Adrenal gland (tissue), 12 donors: ENCODE data around the gene UBAP1. TPM values are rescaled to one million over a fixed set of nuclear protein-coding genes. Genes with fewer than 3 reads are reported as not detected.
"Not testable (repeated sequence)": the region's sequence is repeated elsewhere in the genome, so short reads cannot be mapped to it uniquely, and the experiment has no call there.

Experiments used
- DNase-seq, 7 donors: peaks; one replicate each; pipeline ENCODE4 v3.0.0-alpha.2; 2019 to 2020
- H3K27ac ChIP-seq, 5 donors: fragments of 200-600 bp; sonication (generic) in 4 of 5; 1 replicate in 3 of 5; 2 replicates in 2 of 5; pipeline versions ENCODE4 v1.5.1 to v1.8.0; 2016 to 2020; ENCODE audit warnings: mild to moderate bottlenecking in 1 of 5
- H3K27me3 ChIP-seq: fragments of 200-600 bp; 2 replicates; pipeline ENCODE4 v1.8.0; 2021
- H3K36me3 ChIP-seq, 2 donors: fragments of 200-600 bp; replicated peaks in 1 of 2; 1 replicate in 1 of 2; 2 replicates in 1 of 2; pipeline versions ENCODE4 v1.5.1 to v1.8.0; 2018 to 2022
- H3K4me1 ChIP-seq, 2 donors: fragments of 200-600 bp; replicated peaks in 1 of 2; 1 replicate in 1 of 2; 2 replicates in 1 of 2; pipeline versions ENCODE4 v1.5.1 to v1.8.0; 2018 to 2021
- H3K4me3 ChIP-seq, 4 donors: fragments of 200-600 bp; sonication (generic) in 3 of 4; one replicate each; pipeline ENCODE4 v1.5.1; 2016 to 2018
- H3K9me3 ChIP-seq, 3 donors: fragments of 200-600 bp; sonication (generic) in 1 of 3; replicated peaks in 1 of 3; 1 replicate in 2 of 3; 2 replicates in 1 of 3; pipeline versions ENCODE4 v1.5.1 to v1.8.0; 2016 to 2021
- POLR2A ChIP-seq, 2 donors: fragments of 450-650 bp; IDR thresholded peaks; one replicate each; pipeline ENCODE4 v1.6.1; 2017; ENCODE audit warnings: antibody characterized with exemption in 2 of 2, mild to moderate bottlenecking in 2 of 2, moderate library complexity in 1 of 2
- WGBS, 4 donors: extraction: QIAGEN DNeasy Blood & Tissue Kit in 2 of 4; methylation state at CpG; one replicate each; pipeline versions ENCODE4 v1.1.5 to v1.1.7; 2013 to 2017; 5-methylcytosine and 5-hydroxymethylcytosine counted together
- intact Hi-C, 2 donors: fragments of 100-400 bp; cut with DNase I; formaldehyde crosslinking; loops; one replicate each; pipeline versions ENCODE4 v1.14.1 to v1.15.0; 2022 to 2023
- polyA plus RNA-seq, 3 donors: library from polyadenylated mRNA; stranded (reverse); fragments of 200-250 nt in 2 of 3; fragments of 350-450 nt in 1 of 3; fragmentation: Illumina TruSeq in 1 of 3; extraction: RNeasy Lipid Tissue Mini Kit (QIAGEN cat#74804) in 1 of 3; gene quantifications; one replicate each; pipeline ENCODE4 v1.2.3, GENCODE V29; 2013 to 2014
- total RNA-seq, 9 donors: library from RNA; depleted of rRNA in 4 of 9; stranded (reverse); fragments of >200 nt in 4 of 9; fragments of 120-200 nt in 1 of 9; fragmentation: NEBNext Ultra II Directional in 1 of 9; extraction: Animal tissue kit (Norgen Biotek cat#: 25700) in 1 of 9; gene quantifications; one replicate each; pipeline versions ENCODE4 v1.1.0 to v1.2.4, GENCODE V29; 2013 to 2023
- TF ChIP-seq, protein P1 (sequence below), 6 experiments: fragments of 450-650 bp in 4 of 6; fragments of 200-600 bp in 2 of 6; sonication (generic) in 1 of 6; IDR thresholded peaks; 1 replicate in 5 of 6; 2 replicates in 1 of 6; pipeline versions ENCODE4 v1.5.1 to v1.8.0; 2016 to 2021; ENCODE audit warnings: antibody characterized with exemption in 6 of 6, mild to moderate bottlenecking in 2 of 6, moderate library complexity in 1 of 6
- donor health status: healthy with polysubstance abuse.
- donor health status: Bipolar disorder and iron deficiency.
- donor health status: DM: yes; HTN: yes; CAD: no.
- donor health status: DM: no; HTN: no; CAD: no.
- donor health status: DM: no; HTN: no; CAD: no.
- donor health status: DM: yes; HTN: yes; CAD: no.

Gene UBAP1
- total and polyA plus RNA-seq, 12 donors, result 34.8 to 146 (median 77.4) TPM

DNA sequence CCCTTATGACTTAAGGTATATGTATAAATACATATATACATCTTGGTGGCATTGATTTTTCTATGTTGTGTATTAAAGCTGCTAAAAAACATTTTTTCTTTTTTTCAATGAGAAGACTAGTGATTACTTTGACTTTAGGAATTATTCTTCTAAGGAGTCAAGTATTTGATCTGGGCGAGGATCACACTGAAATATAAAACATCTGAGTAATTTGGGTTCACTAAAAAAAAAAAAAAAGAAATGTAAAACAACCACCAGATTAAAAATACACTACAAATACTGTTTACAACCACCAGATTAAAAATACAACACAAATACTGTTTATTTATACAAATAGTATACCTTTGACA is 9.0 kb downstream of the UBAP1 start:
- H3K27ac ChIP-seq, result peak overlapping the region in 2 of 5 donors; percentile 25 to 67
- H3K4me3 ChIP-seq, result no peak overlapping the region
- DNase-seq, result no peak
- peaks cover 41 to 64% of the 10 kb centered on the region in 2 donors for H3K4me1 ChIP-seq
- whole genome bisulfite sequencing, 4 donors, result 50 to 64% (median 57%) methylated on average over 1 of the region's 1 CpG
- no peaks in the 10 kb centered on the region for H3K27me3 ChIP-seq
- H3K36me3 ChIP-seq, result no peaks in the 10 kb centered on the region
- H3K9me3 ChIP-seq, result no peaks in the 10 kb centered on the region
- TF ChIP-seq, protein P1, sequence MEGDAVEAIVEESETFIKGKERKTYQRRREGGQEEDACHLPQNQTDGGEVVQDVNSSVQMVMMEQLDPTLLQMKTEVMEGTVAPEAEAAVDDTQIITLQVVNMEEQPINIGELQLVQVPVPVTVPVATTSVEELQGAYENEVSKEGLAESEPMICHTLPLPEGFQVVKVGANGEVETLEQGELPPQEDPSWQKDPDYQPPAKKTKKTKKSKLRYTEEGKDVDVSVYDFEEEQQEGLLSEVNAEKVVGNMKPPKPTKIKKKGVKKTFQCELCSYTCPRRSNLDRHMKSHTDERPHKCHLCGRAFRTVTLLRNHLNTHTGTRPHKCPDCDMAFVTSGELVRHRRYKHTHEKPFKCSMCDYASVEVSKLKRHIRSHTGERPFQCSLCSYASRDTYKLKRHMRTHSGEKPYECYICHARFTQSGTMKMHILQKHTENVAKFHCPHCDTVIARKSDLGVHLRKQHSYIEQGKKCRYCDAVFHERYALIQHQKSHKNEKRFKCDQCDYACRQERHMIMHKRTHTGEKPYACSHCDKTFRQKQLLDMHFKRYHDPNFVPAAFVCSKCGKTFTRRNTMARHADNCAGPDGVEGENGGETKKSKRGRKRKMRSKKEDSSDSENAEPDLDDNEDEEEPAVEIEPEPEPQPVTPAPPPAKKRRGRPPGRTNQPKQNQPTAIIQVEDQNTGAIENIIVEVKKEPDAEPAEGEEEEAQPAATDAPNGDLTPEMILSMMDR (IDR thresholded peaks at IDR 0.05), result no peak
- TF ChIP-seq POLR2A (IDR thresholded peaks at IDR 0.05), result no peak
- intact Hi-C loops, result no loop called here

DNA sequence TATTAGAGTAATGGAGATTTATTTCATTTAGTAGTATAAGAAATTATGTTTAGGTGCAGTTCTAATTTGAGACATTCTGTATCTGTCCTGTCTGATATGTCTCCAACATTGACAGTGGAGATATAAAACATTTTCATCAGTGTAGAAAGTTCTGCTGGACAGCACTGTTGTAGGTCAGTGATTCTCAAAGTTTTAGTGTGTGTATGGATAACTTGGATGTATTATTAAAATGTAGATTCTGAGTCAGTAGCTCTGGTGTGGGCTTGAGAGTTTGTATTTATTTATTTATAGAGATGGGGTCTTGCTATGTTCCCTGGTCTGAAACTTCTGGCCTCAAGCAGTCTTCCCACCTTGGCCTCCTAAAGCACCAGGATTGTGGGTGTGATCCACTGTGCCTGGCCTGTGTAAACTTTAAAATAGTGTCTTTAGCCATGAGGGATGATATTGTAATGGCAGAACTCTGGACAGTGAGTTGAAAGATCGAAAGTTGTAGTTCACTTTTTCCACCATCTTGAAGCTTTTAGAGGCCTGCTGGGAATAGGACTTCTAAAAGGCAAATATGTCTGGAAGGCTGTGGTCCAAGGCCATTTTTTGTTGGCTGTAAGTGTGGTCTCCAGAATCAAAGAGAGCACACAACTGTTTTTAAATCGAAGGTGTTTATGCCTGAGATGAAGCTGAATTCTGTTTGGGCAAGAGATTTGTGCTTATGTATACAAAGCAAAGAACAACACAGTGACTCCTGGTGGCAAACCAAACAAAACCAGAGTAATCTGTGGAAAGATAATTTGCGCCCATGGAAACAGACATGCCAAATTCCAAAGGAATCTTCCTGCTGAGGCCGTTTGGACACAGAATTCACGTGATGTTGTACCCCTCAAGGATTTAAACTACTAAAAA is 12.4 kb downstream of the UBAP1 start:
- H3K4me3 ChIP-seq, result no peak overlapping the region
- peaks cover 30 to 51% of the 10 kb centered on the region in 2 donors for H3K4me1 ChIP-seq
- H3K9me3 ChIP-seq, result no peaks in the 10 kb centered on the region
- 35 to 42% (median 38%) methylated on average over 5 of the region's 5 CpGs for WGBS, 4 donors
- no peak for DNase-seq
- intact Hi-C loops, result no loop called here
- TF ChIP-seq POLR2A (IDR thresholded peaks at IDR 0.05), result no peak
- TF ChIP-seq, protein P1 (IDR thresholded peaks at IDR 0.05), result peak in 5 of 6 experiments; percentile 20 to 44 (median 33)
- H3K36me3 ChIP-seq, result no peaks in the 10 kb centered on the region
- H3K27me3 ChIP-seq, result no peaks in the 10 kb centered on the region
- peak overlapping the region; percentile 1 to 33 (median 22) for H3K27ac ChIP-seq

DNA sequence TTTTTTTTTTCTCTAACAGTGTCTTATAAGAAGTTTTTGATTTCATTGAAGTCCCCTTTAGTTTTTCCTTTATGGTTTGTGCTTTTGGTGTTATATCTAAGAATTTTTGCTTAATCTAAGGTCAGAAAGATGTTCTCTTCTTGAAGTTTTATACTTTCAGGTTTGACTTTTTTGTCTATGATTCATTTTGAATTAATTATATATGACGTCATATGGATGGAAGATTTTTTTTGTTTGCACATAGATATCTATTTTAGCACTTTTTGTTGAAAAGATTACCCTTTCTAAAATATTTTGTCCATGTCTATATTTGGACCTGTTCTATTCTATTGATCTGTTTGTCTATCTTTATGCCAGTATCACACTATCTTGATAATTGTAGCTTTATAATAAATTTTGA is 16.3 kb downstream of the UBAP1 start:
- TF ChIP-seq, protein P1 (IDR thresholded peaks at IDR 0.05), result no peak
- no peak for TF ChIP-seq POLR2A (IDR thresholded peaks at IDR 0.05)
- intact Hi-C loops, result no loop called here
- no peaks in the 10 kb centered on the region for H3K27me3 ChIP-seq
- no peak for DNase-seq
- WGBS, 4 donors, result 34 to 47% (median 41%) methylated on average over 1 of the region's 1 CpG
- H3K36me3 ChIP-seq, result peaks cover 0 to 3% of the 10 kb centered on the region in 2 donors
- no peaks in the 10 kb centered on the region for H3K9me3 ChIP-seq
- no peak overlapping the region for H3K27ac ChIP-seq
- peaks cover 26 to 43% of the 10 kb centered on the region in 2 donors for H3K4me1 ChIP-seq
- no peak overlapping the region for H3K4me3 ChIP-seq

DNA sequence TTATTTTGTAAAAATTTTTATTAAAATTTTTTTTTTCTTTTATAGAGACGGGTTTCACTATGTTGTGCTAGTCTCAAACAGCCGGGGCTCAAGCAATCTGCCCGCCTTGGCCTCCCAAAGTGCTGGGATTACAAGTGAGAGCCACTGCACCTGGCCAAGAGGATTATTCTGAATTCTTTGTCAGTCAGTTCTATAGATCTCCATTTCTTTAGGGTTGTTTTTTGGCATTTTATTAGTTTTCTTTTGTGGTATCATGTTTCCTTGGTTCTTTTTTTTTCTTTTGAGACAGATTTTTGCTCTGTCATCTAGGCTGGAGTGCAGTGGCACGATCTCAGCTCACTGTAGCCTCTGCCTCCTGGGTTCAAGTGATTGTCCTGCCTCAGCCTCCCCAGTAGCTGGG is 18.4 kb downstream of the UBAP1 start:
- H3K27me3 ChIP-seq, H3K9me3 ChIP-seq, H3K4me3 ChIP-seq, intact Hi-C loops, DNase-seq: not testable (repeated sequence)
- peak overlapping the region in 1 of 5 donors; percentile 58 for H3K27ac ChIP-seq
- H3K4me1 ChIP-seq, result peaks cover 21 to 41% of the 10 kb centered on the region in 2 donors
- 93 to 97% (median 94%) methylated on average over 4 of the region's 4 CpGs for WGBS, 4 donors
- H3K36me3 ChIP-seq, result peaks cover 0 to 13% of the 10 kb centered on the region in 2 donors
